Measurements from ENCODE around the gene TREH.

TREH gene

DNA sequence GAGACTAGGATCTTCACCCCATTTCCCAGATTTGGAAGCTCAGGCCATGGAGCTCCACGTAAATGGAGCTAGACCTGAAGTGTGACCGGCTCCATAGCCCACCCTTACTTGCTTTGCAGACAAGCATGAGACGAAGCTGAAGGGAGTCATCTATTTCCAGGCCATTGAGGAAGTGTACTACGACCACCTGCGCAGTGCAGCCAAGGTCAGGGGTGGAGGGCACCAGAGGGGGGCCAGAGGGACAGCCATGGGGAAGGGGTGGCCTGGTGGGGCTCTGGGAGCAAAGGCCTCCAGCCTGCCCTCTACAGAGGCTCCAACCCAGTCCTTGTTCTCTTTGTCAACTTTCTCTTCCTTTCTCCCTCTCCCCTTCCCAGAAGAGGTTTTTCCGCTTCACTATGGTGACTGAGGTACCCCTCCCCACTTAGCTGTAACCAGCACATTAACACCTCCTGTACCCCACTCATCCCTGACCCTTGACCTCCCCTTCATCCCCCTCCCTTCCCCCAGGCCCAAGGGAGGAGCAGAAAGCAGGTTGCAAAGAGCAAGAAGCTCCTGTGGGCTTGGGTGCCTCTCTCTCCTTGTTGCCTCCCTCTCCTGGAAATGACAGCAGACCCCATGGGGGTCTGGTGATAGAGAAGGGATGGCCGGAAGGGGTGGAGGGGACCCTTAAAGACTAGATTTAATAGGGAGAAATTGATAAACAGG, 23.8 kb downstream of the TREH start:
- H3K9ac ChIP-seq (ENCODE audit: low read depth, low read length) = no peak overlapping the region
- no peaks in the 10 kb centered on the region for H3K9me3 ChIP-seq (ENCODE audit: control insufficient read depth, insufficient read depth, low read length)
- H3K36me3 ChIP-seq (ENCODE audit: insufficient read depth, low read length) = no peaks in the 10 kb centered on the region; the same call in 1 of the 2 replicates
- peaks cover 19% of the 10 kb centered on the region for H3K4me1 ChIP-seq (ENCODE audit: insufficient read depth, low read length)

DNA sequence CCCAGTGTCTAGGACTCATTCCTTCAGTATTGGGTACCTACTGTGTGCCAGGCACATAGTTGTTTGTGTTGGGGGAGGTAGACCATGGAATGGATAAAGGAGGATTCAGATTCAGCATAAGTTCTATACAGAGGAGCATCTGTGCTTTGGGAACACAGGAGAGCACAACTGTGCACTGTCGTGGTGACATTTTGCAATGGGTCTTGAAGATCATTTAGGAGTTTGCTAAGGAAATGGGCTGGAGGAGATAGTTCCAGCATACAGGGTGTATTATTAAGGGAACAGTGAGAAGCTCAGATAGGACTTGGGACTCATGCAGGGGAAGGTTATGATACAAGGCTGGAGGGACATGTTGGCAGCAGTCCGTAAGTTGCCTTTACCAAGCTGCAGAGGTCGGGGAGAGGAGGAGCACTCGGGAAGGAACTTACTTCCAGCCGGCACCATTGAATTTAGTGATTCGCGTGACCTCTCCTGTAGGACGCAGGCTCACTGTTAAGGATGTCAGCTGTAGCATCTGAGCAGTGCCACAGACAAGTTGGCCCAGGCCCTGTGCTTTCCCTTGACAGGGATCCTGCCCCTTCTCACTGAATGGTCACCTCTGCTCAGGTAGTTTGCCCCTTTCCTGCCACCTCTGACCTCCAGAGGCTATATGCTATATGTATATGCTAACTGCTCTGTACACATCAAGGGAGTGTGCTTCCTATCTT, 25.6 kb downstream of the TREH start:
- H3K4me1 ChIP-seq (ENCODE audit: insufficient read depth, low read length) = peaks cover 4% of the 10 kb centered on the region; the same call in 1 of the 2 replicates
- H3K36me3 ChIP-seq (ENCODE audit: insufficient read depth, low read length) = no peaks in the 10 kb centered on the region; the same call in 1 of the 2 replicates
- H3K9me3 ChIP-seq (ENCODE audit: control insufficient read depth, insufficient read depth, low read length) = no peaks in the 10 kb centered on the region
- H3K9ac ChIP-seq (ENCODE audit: low read depth, low read length) = no peak overlapping the region

DNA sequence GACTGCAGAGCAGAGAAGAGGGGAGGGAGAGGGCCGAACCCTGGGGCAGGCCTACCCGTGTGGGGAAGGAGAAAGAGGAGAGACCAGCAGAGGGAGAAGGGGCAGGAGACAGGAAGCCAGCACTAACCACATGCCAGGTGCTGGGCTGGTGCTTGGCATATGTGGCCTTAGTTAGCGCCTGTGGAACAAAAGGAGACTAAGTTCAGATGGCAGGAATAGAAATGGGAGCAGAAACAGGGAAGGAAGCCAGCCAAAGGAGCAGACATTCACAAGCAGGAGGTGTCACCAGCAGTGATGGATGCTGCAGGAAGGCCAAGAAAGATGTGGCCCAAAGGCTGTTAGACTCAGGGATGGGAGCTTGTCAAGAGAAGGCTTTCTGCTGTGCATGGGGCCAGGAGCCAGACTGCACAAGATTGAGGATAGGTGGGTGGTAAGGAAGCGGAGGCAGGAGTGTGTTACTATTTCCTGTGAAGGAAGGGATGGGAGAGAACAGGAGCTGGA, 26.7 kb downstream of the TREH start:
- H3K9ac ChIP-seq (ENCODE audit: low read depth, low read length) = no peak overlapping the region
- no peaks in the 10 kb centered on the region for H3K9me3 ChIP-seq (ENCODE audit: control insufficient read depth, insufficient read depth, low read length)
- H3K36me3 ChIP-seq (ENCODE audit: insufficient read depth, low read length) = peaks cover under 1% of the 10 kb centered on the region; the same call in 1 of the 2 replicates
- H3K4me1 ChIP-seq (ENCODE audit: insufficient read depth, low read length) = no peaks in the 10 kb centered on the region

DNA sequence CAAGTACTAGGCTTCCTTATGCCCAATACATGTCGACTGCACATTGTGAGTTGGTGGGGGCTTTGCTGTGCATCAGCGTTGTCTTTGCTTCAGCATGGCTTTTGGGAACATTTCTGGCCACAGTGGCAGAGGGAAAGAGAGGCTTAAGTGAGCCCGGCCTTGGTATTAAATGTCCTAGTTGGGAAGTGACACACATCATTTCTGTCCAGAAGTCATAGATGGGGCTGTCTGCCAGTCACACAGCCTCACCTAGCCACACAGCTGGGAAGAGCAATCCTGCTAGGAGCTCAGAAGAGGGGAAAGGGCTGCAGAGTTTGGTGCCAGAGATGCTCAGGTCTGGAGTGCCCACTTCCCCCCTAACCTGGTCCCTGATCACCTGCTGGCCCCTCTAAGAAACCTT, 27.6 kb downstream of the TREH start:
- Histone ChIP-seq H3K36me3 (ENCODE audit: insufficient read depth, low read length) (peaks cover 4% of the 10 kb centered on the region; the same call in 1 of the 2 replicates), H3K9me3 (ENCODE audit: control insufficient read depth, insufficient read depth, low read length) (no peaks in the 10 kb centered on the region), H3K9ac (ENCODE audit: low read depth, low read length) (no peak overlapping the region), H3K4me1 (ENCODE audit: insufficient read depth, low read length) (no peaks in the 10 kb centered on the region)

DNA sequence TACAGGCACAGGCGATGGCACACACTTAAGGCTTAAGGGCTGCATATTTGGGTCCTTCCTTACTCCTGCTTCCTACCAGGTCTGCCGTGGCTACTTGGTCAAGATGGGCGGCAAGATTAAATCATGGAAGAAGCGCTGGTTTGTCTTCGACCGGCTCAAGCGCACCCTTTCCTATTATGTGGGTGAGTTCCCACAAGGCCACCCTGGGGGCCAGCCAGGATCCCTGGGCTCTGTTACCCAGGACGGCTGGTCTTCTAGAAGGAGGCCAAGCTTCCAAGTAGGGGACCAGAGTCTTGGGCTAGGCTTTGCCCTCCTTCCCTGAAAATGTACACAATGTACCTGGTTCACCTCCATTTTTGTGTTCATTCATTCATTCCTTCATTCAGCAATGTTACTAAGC, 29.1 kb downstream of the TREH start:
- Histone ChIP-seq H3K36me3 (ENCODE audit: insufficient read depth, low read length) (peaks cover 4% of the 10 kb centered on the region; the same call in 1 of the 2 replicates), H3K9ac (ENCODE audit: low read depth, low read length) (no peak overlapping the region), H3K4me1 (ENCODE audit: insufficient read depth, low read length) (no peaks in the 10 kb centered on the region), H3K9me3 (ENCODE audit: control insufficient read depth, insufficient read depth, low read length) (no peaks in the 10 kb centered on the region)

DNA sequence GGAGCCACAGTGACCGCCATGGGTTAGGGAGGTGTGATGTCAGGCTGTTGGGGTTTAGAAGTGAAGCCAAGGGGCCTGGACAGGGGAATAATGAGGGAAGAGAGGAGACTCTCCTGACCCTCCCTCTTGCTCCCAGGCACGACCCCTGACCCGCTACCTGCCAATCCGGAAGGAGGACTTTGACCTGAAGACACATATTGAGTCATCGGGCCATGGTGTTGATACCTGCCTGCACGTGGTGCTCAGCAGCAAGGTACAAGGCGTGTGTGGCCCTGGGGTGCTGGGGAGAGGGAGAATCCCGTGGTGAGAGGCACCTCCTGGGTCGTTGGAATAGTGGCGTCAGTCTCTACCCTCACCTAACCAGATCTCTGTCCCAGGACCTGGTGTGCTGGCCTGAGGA, 29.5 kb downstream of the TREH start:
- Histone ChIP-seq H3K9me3 (ENCODE audit: control insufficient read depth, insufficient read depth, low read length) (no peaks in the 10 kb centered on the region), H3K4me1 (ENCODE audit: insufficient read depth, low read length) (no peaks in the 10 kb centered on the region), H3K9ac (ENCODE audit: low read depth, low read length) (no peak overlapping the region), H3K36me3 (ENCODE audit: insufficient read depth, low read length) (peaks cover 4% of the 10 kb centered on the region; the same call in 1 of the 2 replicates)

DNA sequence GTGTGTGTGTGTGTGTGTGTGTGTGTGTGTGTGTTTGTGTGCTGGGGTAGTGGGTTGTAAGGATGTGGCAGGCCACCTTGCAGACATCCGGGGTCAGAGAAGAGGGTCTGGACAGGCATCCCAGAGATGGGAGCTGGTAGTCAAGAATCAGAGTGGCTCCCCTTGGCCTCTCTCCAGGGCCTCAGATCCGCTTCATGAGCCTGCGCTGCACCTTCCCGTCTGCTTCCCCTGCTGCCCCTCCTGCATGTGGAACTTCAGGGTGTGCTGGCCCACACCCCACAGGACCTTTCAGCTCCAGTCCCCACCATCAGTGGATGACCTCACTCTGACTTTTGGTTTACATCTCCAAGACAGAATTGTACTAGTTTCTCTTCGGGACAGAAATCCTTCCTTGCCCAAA, 31.2 kb downstream of the TREH start:
- H3K4me1 ChIP-seq (ENCODE audit: insufficient read depth, low read length) = no peaks in the 10 kb centered on the region
- H3K36me3 ChIP-seq (ENCODE audit: insufficient read depth, low read length) = peaks cover 4% of the 10 kb centered on the region; the same call in 1 of the 2 replicates
- H3K9ac ChIP-seq (ENCODE audit: low read depth, low read length) = no peak overlapping the region
- H3K9me3 ChIP-seq (ENCODE audit: control insufficient read depth, insufficient read depth, low read length) = no peaks in the 10 kb centered on the region

DNA sequence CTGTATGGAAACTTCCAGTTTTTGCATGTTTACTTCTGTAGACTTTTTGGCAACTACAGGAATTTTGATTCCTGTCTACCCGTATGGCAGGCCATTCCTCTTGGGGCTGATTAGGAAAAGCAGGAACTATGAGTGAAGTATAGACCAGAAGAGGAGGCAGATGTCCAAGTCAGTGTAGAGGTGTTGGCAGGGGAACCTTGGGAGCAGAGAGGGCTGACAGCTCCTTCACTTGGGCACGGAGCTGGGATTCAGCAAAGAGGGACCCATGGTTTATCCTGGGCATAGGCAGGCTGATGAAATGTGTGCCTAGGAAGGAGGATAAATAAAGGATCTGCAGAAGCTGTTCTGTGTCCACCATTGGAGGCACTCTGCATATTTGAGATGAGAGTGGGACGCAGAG, 33.1 kb downstream of the TREH start:
- Histone ChIP-seq H3K4me1 (ENCODE audit: insufficient read depth, low read length) (no peaks in the 10 kb centered on the region), H3K9me3 (ENCODE audit: control insufficient read depth, insufficient read depth, low read length) (no peaks in the 10 kb centered on the region), H3K9ac (ENCODE audit: low read depth, low read length) (no peak overlapping the region), H3K36me3 (ENCODE audit: insufficient read depth, low read length) (peaks cover 4% of the 10 kb centered on the region; the same call in 1 of the 2 replicates)

DNA sequence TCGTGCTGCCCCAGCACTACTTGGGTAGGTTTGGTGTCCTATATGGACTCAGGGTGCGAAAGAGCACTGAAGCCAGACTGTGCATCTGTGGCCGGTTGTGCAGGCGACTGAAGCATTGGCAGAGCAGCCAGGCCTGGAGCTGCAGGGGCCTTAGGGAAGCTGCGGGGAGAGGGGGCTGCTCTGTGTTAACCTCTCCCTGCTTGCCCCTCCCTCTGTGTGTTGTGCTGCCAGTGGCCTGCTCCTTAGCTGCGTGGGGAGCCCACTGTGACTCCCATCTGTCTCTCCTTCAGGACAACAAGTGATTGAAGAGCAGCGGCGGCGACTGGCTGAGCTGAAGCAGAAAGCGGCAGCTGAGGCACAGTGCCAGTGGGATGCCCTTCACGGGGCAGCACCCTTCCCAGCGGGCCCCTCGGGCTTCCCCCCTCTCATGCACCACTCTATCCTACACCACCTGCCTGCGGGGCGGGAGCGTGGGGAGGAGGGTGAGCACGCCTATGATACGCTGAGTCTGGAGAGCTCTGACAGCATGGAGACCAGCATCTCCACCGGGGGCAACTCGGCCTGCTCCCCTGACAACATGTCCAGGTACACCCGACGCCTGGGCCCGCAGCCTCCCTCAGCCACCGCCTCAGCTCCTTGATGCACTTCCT, 34.3 kb downstream of the TREH start:
- H3K4me1 ChIP-seq (ENCODE audit: insufficient read depth, low read length) = no peaks in the 10 kb centered on the region
- no peak overlapping the region for H3K9ac ChIP-seq (ENCODE audit: low read depth, low read length)
- H3K36me3 ChIP-seq (ENCODE audit: insufficient read depth, low read length) = peaks cover 4% of the 10 kb centered on the region; the same call in 1 of the 2 replicates
- no peaks in the 10 kb centered on the region for H3K9me3 ChIP-seq (ENCODE audit: control insufficient read depth, insufficient read depth, low read length)

DNA sequence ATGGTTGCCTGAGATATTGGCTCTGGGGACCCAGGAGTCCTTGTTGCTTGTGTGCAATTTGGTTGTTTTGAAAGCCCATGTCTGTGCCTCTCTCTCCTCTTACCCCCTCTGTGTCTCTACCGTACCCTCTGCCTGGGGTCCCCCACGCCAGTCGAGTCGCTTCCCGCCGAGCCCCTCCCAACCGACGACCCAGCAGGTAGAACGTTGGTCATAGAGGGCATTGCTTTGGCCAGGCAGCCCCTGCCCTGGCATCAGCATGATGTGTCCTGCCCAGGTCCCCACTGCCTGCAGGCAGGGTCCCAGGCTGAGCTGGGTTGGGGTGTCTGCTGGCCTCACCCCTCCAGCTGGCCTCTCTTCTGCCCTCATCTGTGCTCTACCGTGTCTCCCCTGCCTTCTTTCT, 35.0 kb downstream of the TREH start:
- H3K9me3 ChIP-seq (ENCODE audit: control insufficient read depth, insufficient read depth, low read length) = no peaks in the 10 kb centered on the region
- no peaks in the 10 kb centered on the region for H3K4me1 ChIP-seq (ENCODE audit: insufficient read depth, low read length)
- peaks cover 4% of the 10 kb centered on the region; the same call in 1 of the 2 replicates for H3K36me3 ChIP-seq (ENCODE audit: insufficient read depth, low read length)
- no peak overlapping the region for H3K9ac ChIP-seq (ENCODE audit: low read depth, low read length)

DNA sequence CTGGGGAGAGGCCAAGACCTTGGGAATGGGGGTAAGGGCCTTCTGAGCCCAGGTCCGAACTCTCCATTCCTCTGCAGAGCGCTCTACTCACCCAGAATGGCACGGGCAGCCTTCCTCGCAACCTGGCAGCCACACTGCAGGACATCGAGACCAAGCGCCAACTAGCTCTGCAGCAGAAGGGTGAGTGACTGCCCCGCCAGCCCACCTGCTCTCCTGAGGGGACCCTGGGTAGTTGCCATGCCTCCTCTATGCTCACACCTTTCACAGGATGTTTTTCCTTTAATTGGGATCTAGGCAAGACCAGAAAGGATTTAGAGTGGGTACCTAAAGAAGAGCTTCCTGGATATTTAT, 35.5 kb downstream of the TREH start:
- no peak overlapping the region for H3K9ac ChIP-seq (ENCODE audit: low read depth, low read length)
- H3K4me1 ChIP-seq (ENCODE audit: insufficient read depth, low read length) = no peaks in the 10 kb centered on the region
- H3K36me3 ChIP-seq (ENCODE audit: insufficient read depth, low read length) = peaks cover 4% of the 10 kb centered on the region
- H3K9me3 ChIP-seq (ENCODE audit: control insufficient read depth, insufficient read depth, low read length) = no peaks in the 10 kb centered on the region

DNA sequence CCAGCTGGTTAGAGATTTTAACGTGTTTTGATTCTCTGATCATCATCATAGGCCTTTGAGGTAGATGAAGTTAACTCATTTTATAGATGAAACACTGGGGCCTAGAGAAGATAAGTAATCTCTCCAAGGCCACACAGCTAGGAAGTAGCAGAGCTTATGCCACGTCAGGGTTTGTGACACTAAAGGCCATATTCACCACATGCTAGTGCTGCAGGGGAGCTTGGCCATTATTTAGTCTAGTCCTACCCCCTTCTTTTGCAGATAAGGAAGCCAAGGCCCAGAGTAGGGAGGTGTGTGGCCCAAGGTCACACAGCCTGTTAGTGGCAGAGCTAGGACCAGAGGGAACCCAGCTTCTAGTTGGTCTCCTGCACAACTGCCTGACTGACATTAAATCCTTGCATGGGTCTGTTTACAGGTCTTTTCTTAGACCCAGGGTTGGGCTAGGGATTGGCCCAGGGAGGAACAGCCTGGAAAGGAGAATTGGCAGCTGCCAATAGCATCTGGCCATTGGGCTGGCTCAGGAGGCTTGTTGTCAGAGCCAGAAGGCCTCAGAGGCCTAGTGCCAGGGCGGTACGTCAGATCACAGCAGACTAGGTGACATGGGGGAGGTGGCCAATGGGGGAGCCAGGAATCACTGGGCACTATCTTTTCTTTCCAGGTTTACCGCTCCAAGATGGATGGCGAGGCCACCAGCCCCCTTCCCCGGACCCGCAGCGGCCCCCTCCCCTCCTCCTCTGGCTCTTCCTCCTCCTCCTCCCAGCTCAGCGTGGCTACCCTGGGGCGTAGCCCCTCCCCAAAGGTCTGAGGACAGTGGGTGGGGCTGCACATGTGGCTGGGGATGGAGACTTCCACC, 36.1 kb downstream of the TREH start:
- H3K4me1 ChIP-seq (ENCODE audit: insufficient read depth, low read length) = no peaks in the 10 kb centered on the region
- no peaks in the 10 kb centered on the region for H3K9me3 ChIP-seq (ENCODE audit: control insufficient read depth, insufficient read depth, low read length)
- H3K9ac ChIP-seq (ENCODE audit: low read depth, low read length) = no peak overlapping the region
- H3K36me3 ChIP-seq (ENCODE audit: insufficient read depth, low read length) = peaks cover 4% of the 10 kb centered on the region

DNA sequence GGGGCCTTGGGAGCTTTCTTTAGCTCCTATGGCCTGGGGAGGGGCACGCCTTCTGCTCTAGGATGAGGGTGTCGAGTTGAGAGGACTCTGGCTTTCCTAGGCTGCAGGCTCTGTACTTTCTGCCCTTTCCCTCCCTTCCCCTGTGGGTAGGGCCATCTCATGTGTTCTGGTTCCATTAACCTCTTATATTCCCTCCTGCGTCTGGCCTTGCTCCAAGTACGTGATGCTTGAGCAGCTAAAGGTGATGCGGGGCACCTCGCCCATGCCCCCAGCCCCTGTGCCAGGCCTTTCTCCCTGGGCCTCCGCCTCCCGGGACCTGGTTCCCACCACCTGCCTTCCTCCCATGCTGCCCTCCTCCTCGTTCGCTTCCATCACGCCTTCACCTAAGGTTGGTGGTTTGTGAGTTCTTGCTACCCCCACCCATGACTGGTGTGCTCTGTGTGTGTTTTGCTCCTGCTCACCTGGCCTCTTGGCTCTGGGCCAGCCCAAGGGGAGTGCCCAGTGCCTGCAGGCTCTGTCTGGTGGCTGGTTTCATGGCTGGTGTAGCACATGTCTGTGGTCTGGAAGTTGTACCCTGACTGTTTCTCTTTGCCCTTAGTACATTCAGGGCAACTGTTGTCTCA, 37.9 kb downstream of the TREH start:
- H3K9ac ChIP-seq (ENCODE audit: low read depth, low read length) = no peak overlapping the region
- no peaks in the 10 kb centered on the region for H3K4me1 ChIP-seq (ENCODE audit: insufficient read depth, low read length)
- no peaks in the 10 kb centered on the region for H3K9me3 ChIP-seq (ENCODE audit: control insufficient read depth, insufficient read depth, low read length)
- no peaks in the 10 kb centered on the region; the same call in 1 of the 2 replicates for H3K36me3 ChIP-seq (ENCODE audit: insufficient read depth, low read length)

Data from ES-I3 (cell line).